Islet precursor cell (in vitro differentiated cells): Measurements from ENCODE around the gene SIGLEC1.

ENCODE experiments used
- DNase-seq: peaks from one replicate; pipeline ENCODE4 v3.0.0-alpha.2; 2018

The SIGLEC1 gene

DNA sequence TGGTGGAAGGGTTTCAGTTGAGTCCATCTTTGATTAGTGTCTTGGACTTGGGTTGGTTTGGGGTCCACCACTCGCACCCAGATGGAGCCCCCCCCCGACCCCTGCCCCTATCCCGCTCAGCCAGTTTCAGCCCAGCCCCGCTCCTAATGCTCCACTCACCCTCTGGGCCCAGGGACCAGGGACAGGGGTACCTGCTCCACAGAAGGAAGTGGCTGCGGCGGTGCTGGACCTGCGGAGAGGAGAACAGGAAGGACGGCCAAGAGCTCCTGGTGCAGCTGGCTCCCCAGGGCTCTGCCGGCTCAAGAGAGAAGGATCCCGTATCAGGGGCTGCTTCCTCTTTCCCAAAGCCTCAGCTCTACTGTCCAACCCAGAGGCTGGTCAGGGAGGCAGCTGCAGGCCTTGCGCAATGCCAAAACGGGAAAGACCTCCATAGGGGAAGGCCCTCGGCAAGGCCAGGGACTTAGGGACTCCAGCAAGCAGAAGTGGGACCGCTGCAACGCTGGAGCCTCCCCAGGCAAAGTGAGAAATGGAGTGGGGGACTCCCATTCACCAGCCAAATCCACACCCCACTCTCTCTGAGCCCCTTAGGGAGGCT lies at the start of gene SIGLEC1:
Gene SIGLEC1 (minus strand): TSS at position 322 of the 595 bp plus-strand sequence. CDS start 5,472 bp downstream, outside the sequence.
- peak; percentile 43 for DNase-seq

GRCh38 chr20:3760655-3761348 lies 48.4 kb upstream of the SIGLEC1 start:
- no peak for DNase-seq

DNA sequence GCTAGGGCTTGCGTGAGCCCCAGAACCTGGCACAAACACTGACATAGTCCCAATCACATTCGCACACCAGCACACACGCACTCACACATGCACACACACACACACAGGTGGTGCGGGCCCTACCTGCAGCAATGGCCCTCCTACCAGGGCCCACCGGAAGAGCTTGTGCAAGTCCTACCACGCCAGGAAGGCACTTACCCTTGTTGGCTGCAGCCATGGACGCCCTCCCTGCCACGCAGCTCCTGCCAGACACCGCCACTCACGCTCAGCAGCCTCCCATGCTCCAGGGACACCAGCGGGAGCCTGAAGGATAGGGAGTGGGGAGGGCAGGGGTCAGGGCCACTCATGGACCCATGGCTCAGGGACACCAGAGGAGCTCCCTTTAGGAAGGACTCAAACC lies 47.5 kb upstream of the SIGLEC1 start:
- no peak for DNase-seq

DNA sequence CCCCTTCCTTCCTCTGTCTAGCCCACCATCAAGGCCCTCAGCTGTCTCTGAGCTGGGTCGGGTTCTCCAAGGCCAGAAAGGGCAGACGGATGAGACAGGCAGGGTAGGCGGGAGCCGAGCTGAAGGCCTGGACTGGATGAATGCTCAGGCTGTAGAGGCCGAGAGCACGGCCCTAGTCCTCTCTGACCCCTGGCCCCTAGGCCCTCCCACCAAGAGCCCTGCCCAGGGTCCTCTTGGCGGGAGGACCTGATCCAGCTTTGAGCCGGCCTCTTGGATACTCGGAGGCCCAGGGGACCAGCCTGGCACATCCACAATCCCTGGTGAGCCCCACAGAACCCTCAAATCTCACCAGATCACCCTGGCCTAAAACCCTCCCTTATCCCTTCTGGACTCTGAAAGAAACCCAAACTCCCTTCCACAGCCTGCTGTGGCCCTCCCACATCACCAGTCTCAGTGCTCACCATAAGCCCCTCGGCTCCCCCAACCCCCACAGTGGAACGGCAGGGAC lies 47.0 kb upstream of the SIGLEC1 start:
- DNase-seq, result no peak

DNA sequence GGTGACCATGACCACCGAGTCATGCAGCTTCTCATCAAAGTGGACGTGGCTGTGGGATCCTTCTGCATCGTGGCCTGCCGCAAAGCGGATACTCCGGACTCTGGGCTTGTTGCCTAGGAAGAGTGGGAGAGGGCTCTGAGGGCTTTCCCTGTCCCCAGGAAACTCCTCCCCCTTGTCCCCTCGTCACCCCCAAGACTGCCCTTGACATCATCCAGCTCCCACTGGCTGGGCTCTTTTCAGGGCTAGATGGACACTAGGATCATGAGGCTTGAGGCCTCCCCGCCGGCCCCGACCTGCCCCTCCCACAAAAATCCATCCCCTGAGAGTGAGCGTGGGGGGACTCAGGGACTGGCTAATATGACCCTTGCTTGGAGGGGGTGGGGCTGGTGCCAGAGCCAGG lies 46.2 kb upstream of the SIGLEC1 start:
- DNase-seq, result no peak

DNA sequence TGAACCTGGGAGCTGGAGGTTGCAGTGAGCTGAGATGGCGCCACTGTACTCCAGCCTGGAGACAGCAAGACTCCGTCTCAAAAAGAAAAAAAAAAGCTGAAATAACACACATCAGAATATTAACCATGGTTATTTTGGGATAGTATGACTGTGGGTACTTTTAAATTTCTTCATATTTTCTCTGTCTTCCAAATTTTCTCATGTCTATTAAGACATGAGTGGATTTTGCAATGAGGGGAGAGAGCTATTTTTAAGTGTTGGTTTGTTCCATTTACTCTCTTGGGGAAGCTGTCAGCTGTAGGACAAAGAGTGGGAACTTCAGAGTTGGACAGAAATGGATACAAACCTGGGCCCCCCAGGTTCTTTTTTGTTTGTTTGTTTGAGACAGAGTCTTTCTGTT lies 44.9 kb upstream of the SIGLEC1 start:
- no peak for DNase-seq

- no peak for DNase-seq
Measured at GRCh38 chr20:3755814-3756480, 43.5 kb upstream of the SIGLEC1 start.

GRCh38 chr20:3755269-3755668 lies 42.9 kb upstream of the SIGLEC1 start:
- no peak for DNase-seq

DNA sequence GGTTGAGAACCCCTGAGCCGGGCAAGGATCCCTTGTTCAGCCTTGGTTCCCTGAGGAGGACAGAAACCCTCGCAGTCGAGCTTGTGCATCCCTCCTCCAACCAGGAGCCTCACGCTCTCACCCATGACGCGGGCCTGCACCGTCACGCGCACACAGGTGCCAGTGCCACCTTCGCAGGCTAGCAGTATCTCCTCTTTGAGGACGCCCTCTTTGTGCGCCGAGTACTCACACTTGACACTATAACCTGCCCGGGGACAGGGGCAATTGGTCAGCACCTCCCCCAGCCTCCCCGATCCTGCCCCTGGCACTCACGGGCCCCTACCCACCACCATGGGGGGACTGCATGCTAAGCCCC lies 41.9 kb upstream of the SIGLEC1 start:
- no peak for DNase-seq

DNA sequence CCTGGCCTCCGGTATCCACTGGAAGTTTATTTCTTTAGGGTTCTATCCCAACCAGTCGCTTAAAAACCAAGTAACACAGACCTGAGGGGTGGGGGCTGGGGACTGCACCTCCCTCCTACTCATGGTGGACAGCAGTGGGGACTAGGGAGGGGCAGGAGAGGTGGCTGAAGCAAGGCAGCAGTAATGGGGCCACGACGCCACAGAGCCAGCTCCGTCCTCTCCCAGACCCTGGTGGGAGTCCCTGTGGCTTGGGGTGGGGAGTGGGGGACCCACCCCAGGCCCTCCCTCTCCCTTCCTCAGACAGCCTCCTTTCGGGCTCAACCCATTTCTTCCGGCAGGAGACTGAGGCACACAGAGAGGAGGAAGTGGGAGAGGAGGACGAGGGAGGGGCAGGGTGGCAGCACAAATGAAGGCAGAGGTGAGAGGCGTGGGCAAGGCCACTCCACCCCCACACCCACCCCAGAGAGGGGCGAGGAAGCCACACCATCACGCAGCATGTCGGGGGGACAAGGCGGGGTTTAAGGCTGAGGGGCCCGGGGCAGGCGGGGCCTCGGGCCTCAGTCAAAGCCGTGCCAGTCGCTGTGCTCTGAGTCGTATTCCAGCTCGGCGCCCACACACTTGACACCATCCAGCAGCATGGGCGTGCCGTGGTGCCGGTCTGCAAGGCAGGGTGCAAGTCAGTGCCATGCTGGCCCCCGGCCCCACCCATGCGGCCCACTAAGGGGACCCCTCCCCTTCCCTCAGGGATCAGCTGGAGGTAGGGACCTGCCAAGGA lies 41.3 kb upstream of the SIGLEC1 start:
- no peak for DNase-seq

GRCh38 chr20:3753098-3753497 lies 40.7 kb upstream of the SIGLEC1 start:
- DNase-seq, result peak; percentile 79

DNA sequence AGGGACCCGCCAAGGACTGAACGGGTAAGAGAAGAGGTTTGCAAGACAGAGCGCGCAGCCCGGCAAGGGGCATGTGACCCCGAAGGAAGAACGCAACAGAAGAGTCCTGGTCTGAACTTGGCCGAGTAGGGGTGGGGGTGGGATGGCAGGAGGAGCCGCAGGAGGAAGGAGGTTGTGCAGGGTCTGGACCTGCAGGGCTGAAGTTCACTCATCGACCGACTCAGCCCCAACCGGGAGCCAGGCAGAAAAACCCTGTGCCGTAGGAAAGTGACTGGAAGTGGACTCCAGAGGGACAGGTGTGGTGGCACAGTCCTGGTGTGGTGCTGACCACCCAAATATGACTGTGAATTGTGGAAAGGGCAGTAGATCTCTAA lies 40.0 kb upstream of the SIGLEC1 start:
- no peak for DNase-seq

GRCh38 chr20:3751675-3752385 lies 39.4 kb upstream of the SIGLEC1 start:
- peak; percentile 89 for DNase-seq

DNA sequence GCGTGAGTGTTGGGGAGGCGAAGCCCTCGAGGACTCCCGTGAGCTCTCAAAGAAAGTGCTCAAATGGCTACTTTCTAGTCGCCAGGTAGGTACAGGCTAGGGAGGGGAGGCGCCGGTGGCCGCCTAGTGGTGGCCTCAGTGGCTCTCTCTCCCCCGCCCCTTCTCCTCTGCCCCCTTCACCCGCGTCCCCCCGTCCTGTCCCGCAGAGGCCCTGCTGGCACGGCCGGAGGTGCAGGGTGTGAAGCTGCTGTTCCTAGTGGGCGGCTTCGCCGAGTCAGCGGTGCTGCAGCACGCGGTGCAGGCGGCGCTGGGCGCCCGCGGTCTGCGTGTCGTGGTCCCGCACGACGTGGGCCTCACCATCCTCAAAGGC lies 38.9 kb upstream of the SIGLEC1 start:
- no peak for DNase-seq

DNA sequence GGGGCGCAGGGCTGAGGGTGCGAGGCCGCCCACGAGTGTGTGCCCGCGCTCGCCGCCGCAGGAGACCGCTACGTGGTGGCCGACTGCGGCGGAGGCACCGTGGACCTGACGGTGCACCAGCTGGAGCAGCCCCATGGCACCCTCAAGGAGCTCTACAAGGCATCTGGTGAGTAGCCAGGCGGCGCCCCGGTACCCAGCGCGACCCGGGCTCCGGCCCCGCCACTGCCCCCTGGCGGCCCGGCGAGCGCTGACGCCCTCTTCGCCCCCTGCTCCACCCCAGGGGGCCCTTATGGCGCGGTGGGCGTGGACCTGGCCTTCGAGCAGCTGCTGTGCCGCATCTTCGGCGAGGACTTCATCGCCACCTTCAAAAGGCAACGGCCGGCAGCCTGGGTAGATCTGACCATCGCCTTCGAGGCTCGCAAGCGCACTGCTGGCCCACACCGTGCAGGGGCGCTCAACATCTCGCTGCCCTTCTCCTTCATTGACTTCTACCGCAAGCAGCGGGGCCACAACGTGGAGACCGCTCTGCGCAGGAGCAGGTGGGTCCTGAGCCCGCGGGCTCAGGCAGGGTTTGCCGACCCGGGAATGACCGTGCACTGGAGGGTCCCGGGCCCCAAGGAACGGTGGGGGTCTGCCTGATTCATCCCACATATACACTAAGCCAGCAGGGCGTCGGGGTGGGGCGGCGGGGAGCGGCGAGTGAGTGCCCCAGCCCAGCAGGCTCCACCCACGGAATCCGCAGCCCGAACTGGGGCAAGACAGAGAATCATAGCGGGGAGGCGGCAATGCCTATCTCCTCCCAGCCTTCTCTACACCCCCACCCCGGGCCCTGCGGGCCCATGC lies 37.5 kb upstream of the SIGLEC1 start:
- peak; percentile 79 for DNase-seq

DNA sequence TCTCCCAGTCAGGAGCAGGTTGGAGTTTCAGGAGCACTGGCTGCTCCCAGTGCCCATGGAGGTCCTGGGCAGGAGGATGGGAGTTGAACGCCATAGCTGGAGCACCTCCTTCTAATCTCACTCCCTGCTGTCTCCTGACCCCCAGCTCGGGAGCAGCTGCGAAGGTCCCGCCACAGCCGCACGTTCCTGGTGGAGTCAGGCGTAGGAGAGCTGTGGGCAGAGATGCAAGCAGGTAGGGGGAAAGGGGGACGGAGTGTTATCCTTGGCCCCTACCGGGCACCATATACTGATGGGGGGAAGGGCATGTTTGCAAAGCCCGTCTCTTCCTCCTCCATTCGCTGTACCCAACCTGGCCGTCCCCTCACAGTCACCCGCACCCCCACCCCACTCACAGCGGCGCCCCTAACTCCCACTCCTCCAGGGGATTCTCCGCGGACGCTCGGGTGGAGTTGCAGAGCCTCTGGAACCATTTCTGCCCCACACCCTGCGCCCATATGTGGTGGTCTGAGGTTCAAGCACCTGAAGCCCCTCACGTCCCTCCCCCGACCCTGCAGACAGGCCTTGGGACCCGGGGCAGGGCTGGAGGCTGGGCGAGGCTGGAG lies 36.8 kb upstream of the SIGLEC1 start:
- no peak for DNase-seq

DNA sequence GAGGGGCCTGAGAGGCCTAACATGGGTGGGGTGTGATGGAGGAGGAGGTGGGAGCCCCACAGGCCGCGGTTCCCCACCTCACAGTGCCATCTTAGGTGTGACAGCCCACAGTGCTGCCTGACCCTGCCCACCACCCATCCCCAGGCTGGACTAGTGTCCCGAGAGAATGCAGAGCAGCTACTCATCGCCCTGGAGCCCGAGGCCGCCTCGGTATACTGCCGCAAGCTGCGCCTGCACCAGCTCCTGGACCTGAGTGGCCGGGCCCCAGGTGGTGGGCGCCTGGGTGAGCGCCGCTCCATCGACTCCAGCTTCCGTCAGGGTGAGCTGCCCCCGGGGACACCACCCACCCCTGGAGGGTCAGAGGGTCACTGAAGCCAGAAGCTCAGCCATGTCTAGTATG lies 35.7 kb upstream of the SIGLEC1 start:
- DNase-seq, result no peak

GRCh38 chr20:3747471-3747870 lies 35.1 kb upstream of the SIGLEC1 start:
- DNase-seq, result no peak

- DNase-seq, result no peak
Measured at GRCh38 chr20:3745686-3746173, 33.3 kb upstream of the SIGLEC1 start.

- DNase-seq, result peak; percentile 93
Measured at GRCh38 chr20:3744806-3745685, 32.6 kb upstream of the SIGLEC1 start.
